PC-9 (cell line): ENCODE results near the gene CHST1.

Experiments
- CTCF ChIP-seq: fragments of 200-600 bp; sonication (generic); conservative IDR thresholded peaks from 2 replicates; pipeline ENCODE4 v1.6.1; 2017; ENCODE audit warnings: mixed run types, antibody characterized with exemption, mild to moderate bottlenecking, moderate library complexity
- EZH2 ChIP-seq: fragments of 200-600 bp; sonication (generic); IDR thresholded peaks from 2 replicates; pipeline ENCODE4 v1.8.0; 2017; ENCODE audit warnings: antibody characterized with exemption, low read depth

GRCh38 chr11:45692808-45693453 lies 27.5 kb upstream of the CHST1 start:
- no peak for TF ChIP-seq CTCF
- TF ChIP-seq EZH2: no peak
